GM18505 (cell line): ENCODE data around the gene MEAF6.

ENCODE experiments used
- ATAC-seq: cut with Tn5 transposase; IDR thresholded peaks from one replicate; pipeline ENCODE4 v1.9.1; 2021; ENCODE audit not compliant: unreplicated experiment
- POLR2A ChIP-seq: IDR thresholded peaks from 4 replicates; pipeline ENCODE4 v1.6.1; 2011; ENCODE audit warnings: borderline replicate concordance; ENCODE audit not compliant: insufficient read depth, insufficient read length; ENCODE audit errors: extremely low read depth

Gene MEAF6

GRCh38 chr1:37484325-37485051 is 30.1 kb downstream of the MEAF6 start:
- TF ChIP-seq POLR2A = no peak
- no peak for ATAC-seq

GRCh38 chr1:37483785-37484184 is 30.8 kb downstream of the MEAF6 start:
- no peak for ATAC-seq
- peak; percentile 16 for TF ChIP-seq POLR2A

- no peak for ATAC-seq
- no peak for TF ChIP-seq POLR2A
Observed at GRCh38 chr1:37482796-37483744, 31.5 kb downstream of the MEAF6 start.

DNA sequence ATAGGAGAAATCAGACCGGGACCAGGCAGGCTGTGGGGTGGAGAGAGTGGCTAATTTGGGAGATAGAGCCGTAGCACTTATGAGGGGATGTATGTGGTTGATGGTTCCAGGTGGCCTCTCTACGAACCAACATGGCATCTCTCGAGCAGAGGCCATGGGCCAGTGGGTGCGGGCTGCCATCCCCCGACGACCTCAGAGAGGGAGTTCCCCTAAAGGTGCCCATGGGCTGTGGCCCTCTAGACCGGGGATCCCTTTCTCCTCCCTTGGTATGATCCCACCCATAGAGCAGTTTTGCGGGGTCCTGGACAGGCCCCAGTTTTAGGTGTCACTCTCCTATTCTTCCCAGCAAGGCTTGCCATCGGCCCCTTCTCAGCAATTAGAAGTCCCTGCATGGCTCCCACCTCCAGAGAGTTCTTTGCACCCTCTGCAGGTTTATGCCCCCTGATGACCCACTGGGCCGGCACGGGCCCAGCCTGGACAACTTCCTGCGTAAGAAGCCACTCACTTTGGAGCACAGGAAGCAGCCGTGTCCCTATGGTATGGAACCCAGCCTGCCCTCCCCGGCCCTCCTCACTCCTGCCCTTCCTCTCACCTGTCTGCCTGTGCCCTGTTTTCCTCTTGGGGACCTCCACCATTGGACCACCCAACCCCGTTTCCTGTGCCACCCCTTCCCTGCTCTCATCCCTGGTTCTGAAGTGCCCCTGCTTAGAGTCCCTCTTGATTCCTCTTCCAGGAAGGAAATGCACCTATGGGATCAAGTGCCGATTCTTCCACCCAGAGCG is 32.4 kb downstream of the MEAF6 start:
- no peak for ATAC-seq
- TF ChIP-seq POLR2A = no peak

- ATAC-seq = no peak
- TF ChIP-seq POLR2A = peak; percentile 32
Observed at GRCh38 chr1:37481289-37482003, 33.1 kb downstream of the MEAF6 start.

GRCh38 chr1:37480581-37481288 is 33.8 kb downstream of the MEAF6 start:
- no peak for TF ChIP-seq POLR2A
- ATAC-seq = no peak

GRCh38 chr1:37480125-37480466 is 34.5 kb downstream of the MEAF6 start:
- ATAC-seq = no peak
- no peak for TF ChIP-seq POLR2A

DNA sequence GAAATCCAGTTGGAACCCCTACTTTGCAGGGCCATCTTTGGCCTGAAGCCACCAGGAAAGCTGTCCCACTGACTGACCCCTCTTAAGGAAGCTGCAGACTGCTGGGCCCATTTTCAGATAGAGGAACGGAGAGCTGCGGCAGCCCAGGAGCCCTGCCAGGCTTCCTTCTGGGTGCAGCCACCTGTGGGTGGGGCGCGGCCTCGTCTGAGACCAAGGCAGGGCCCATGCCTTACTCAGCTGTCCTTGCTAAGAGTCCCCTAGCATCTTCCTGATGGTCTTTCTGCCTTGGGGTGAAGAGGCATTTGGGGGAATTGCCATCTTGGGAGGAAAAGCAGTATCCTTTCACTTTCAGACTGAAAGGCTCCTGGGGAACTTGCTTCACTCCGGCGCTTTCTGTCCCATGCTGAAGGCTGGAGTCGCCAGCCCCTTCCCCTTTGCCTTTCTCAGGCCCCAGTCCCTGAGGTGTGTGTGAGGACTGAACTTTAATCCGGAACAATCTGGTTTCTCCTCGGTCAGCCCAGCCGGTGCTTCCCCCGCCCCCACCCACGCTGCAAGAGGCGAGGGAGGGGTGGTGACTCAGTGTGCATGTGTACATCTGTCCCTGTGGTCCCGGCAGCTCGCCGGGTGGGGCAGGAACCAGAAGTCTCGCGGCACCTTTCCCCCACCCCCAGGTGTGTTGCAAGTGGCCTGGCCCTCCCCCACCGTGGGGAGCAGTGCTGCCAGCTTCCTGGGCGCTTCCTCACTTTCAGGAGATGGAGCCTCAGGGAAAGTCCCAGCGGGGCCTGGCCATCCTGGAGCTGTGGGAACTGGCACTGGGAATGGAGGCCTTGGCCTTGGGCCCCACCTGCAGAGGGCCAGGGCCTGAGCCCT is 35.1 kb downstream of the MEAF6 start:
- ATAC-seq = peak; percentile 37
- TF ChIP-seq POLR2A = peak; percentile 69

DNA sequence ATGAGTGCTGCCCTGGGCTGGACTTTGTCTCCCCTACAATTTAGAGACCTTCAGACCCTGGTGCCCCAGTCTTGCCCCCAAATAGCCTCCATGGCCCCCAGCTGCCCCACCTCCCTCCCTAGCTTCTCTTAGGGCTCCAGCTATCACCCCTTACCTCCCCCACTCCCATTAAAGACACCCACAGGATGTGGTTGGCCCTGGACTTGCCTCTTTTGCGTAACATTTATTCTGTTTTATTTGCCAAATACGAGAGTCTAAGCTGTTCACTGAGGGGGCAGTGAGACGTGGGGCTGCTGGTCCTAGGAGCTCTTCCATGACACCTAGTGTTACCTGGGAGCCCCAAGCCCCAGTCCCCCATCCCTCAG is 35.7 kb downstream of the MEAF6 start:
- ATAC-seq = no peak
- TF ChIP-seq POLR2A = no peak

DNA sequence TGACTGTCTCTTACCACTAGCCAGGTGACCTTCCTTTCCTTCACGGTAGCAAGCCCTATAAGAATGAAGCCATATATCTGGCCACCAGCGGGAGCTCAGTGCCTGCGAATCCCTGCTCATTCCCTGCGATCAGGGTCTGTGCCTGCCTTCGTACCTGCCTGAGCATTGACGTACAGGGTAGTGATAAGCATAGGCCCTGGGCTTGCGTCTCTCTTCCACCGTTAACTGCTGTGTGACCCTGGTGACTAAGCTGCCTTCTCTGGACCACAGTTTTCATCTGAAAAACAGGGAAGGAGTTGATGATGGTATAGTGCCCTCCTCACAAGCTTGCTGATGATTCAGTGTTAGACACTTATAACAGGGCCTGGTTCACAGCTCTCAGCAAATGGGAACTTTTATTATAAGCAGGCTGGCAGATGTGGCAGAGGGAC is 36.1 kb downstream of the MEAF6 start:
- TF ChIP-seq POLR2A = no peak
- ATAC-seq = no peak

DNA sequence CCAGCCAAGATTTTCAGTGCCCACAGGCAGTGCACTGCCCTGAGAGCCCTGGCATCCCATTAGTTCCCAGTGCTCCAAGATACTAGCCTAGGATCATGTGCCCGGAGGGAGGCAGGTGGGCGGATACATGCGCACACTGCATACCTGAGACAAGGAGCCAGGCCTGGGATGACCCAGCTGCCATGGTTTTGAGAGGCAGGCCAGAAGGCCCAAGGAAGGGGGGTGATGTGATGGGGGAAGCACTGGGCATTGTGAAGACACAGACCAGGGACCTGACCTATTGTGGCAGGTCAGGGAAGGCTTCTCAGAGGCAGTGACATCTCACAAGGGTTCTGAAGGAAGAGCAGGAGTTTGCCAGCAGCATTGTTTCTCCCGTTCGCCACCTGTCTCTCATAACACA is 36.6 kb downstream of the MEAF6 start:
- ATAC-seq = no peak
- no peak for TF ChIP-seq POLR2A
